Muscle of back (tissue), 11 donors: ENCODE measurements around the gene FXYD5. TPM values are rescaled to one million over a fixed set of nuclear protein-coding genes. Genes with fewer than 3 reads are reported as not detected.
A peak's percentile ranks its signal among the peaks of the same experiment; 100 is the strongest.

Experiments used
- DNase-seq, 3 donors: peaks; one replicate each; pipeline versions ENCODE4 v3.0.0 to v3.0.0-alpha.2; 2013
- polyA plus RNA-seq, 10 donors: library from polyadenylated mRNA; unstranded; fragments of 120-200 nt; gene quantifications; one replicate each; pipeline ENCODE4 v1.2.1, GENCODE V29; 2013; ENCODE audit not compliant: insufficient read length in 10 of 10

The FXYD5 gene
- polyA plus RNA-seq, 10 donors, result 16.8 to 41.1 (median 22.9) TPM

DNA sequence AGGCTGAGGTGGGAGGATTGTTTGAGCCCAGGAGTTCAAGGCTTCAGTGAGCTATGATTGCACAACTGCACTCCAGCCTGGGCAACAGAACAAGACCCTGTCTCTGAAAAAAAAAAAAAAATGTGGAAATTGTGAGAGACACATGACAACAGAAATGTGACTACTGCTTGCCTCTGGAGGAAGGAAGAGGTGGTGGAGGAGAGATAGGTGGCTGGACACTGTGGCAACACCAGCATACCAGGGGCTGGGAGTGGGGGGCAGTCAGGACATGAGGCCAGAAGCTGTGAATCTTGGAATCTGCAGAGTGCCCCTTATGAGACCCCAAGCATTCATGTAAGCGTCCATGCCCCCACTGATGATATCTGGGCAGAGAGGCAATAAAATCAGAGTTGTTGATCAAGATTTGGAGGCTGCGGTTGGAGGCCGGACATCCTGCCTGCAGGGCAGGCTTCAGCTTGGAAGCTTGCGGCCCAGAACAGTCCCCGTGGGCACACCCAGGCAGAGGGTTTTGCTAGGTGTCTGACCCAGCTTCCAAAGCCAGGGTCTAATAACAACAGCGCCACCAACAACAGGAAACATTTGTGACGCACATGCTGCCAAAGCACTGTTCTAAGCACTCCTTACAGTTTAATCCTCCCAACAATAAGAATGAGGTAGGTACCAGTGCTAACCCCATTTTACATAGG is 57.2 kb downstream of the FXYD5 start:
- DNase-seq, result no peak

- DNase-seq, result no peak
Measured at GRCh38 chr19:35212241-35212640, 57.7 kb downstream of the FXYD5 start.

DNA sequence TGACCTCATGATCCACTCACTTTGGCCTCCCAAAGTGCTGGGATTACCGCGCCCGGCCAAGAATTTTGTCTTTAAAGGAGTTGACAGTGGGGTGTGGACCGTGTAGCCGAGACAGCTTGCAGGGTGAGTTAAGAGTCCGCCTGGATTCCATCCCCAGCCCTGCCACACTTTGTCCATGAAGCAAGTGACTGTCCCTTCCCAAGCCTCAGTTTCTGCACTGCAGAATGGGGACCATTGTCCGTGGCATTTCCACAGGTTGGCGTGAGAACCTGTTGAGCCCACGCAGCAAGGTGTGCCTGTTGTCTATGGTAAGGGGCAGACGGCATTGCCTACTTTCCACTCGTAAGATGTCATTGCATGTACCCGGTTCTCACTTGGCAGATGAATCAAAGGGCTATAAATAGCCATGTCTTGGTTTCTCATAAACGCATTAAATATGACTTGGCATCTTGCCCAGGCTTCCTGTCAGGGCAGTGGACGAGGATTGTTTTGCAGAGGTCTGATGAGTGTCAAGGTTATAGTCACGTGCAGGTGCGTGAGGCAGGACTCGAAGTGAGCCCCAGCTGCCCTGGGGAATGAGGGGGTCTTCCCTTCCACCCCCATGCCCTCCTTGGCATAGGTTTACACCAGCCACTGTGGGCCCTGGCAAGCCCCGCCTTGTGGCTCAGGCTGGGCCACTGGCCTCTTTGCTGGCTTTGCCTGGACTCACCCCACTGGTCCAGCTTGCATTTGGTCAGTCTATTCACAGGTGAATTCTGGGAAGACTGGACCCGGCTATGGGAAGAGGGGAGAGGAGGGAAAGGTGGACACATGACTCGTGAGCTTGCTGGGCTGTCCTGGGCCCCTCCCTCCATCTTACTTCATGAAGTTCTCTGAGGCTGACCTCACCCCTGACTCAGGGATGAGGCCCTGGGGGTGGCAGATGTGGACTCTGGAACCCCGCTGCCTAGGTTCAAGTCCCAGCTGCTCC is 59.4 kb downstream of the FXYD5 start:
- DNase-seq, result peak; percentile 62 to 77 (median 71)

DNA sequence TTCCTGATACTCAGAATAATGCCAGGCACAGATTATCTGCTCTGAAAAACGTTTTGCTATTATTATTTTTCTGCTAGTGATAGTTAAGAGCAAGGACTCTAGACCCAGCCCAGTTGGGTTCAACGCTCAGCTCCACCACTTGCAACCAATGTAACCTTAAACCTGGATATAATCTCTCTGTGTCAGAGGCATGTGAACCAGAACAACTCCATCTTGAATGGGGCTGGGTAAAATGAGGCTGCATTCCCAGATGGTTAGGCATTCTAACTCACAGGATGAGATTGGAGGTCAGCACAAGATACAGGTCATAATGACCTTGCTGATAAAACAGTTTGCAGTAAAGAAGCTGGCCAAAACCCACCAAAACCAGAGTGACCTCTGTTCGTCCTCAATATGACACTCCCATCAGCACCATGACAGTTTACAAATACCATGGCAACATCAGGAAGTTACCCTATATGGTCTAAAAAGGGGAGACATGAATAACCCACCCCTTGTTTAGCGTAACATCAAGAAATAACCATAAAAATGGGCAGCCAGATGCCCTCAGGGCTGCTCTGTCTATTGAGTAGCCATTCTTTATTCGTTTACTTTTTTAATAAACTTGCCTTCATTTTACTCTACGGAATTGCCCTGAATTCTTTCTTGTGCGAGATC is 60.4 kb downstream of the FXYD5 start:
- DNase-seq, result no peak

DNA sequence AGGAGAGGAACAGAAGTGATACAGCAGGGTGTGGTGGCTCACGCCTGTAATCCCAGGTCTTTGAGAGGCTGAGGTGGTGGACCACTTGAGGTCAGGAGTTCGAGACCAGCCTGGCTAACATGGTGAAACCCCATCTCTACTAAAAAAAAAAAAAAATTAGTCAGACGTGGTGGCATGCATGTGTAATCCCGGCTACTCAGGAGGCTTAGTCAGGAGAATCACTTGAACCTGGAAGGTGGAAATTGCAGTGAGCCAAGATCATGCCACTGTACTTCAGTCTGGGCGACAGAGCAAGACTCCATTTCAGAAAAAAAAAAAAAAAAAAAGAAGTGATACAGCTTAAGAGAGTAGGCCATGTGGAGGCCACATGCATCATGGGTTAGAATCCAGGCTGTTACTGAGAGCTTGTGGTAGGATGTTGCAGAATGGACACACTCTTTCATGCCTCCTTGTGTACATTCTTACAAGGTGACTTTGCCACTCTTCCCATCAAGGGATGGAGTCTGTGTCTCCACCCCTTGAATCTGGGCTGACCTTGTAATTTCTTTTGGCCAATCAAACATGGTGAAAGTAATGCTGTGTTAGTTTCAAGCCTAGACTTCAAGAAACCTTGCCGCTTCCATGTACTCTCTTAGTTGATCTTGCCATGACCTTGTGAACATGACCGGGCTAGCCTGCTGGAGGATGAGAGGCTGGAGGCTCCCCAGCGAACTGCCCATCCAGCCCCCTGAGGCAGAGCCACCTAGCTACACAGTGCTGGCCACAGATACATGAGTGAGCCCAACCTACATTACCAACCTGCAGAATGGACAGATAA is 61.7 kb downstream of the FXYD5 start:
- no peak for DNase-seq

GRCh38 chr19:35216833-35217648 is 62.5 kb downstream of the FXYD5 start:
- peak in 1 of 3 donors; percentile 39 for DNase-seq

GRCh38 chr19:35217649-35217990 is 63.1 kb downstream of the FXYD5 start:
- no peak for DNase-seq

DNA sequence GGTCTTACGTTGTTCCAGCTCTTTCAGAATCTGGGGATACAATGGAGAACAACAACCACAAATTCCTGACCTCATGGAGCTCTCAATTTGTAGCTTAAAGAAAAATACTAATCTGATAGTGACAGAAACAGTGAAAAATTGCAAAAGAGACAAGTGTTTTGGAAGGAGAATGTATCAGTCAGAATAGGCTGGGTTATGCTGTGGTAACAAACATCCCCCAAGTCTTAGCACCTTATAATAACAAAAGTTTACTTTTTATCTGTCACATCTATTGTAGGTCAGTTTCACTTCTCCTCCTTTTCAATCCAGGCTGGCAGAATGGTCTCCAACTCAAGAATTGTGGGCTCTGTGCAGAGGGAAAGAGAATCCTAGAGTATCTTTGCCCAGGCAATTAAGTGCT is 64.5 kb downstream of the FXYD5 start:
- DNase-seq, result no peak

Other genes with a start within 250 kb of the FXYD5 start
- 1 to 10 TPM; 2.7 to 5.7 (median 4.2) TPM for gene ZNF30, start 227.8 kb upstream of the FXYD5 start, polyA plus RNA-seq
- gene ZNF792, start 190.5 kb upstream of the FXYD5 start, polyA plus RNA-seq, result 1 to 10 TPM; 1.9 to 4.9 (median 3.0) TPM
- gene GRAMD1A, start 154.4 kb upstream of the FXYD5 start, polyA plus RNA-seq, result 10 to 100 TPM; 33.1 to 46.6 (median 37.1) TPM
- gene SCN1B, start 124.3 kb upstream of the FXYD5 start, polyA plus RNA-seq, result 1 to 10 TPM; 1.9 to 7.8 (median 4.5) TPM
- under 1 TPM in 8 of 10 donors, not detected in 2; 0.09 to 0.91 (median 0.41) TPM for gene HPN, start 113.0 kb upstream of the FXYD5 start, polyA plus RNA-seq
- gene FXYD3, start 38.9 kb upstream of the FXYD5 start, polyA plus RNA-seq, result 10 to 100 TPM in 2 of 10 donors, 1 to 10 TPM in 1, under 1 TPM in 3, not detected in 4; 0.34 to 12.8 (median 0.80) TPM
- gene LGI4, start 19.7 kb upstream of the FXYD5 start, polyA plus RNA-seq, result 10 to 100 TPM in 8 of 10 donors, 1 to 10 TPM in 2; 9.1 to 15.8 (median 11.1) TPM
- 100 to 1,000 TPM; 138 to 257 (median 215) TPM for gene FXYD1, start 15.9 kb upstream of the FXYD5 start, polyA plus RNA-seq
- gene FXYD7, start 11.5 kb upstream of the FXYD5 start, polyA plus RNA-seq, result 1 to 10 TPM in 4 of 10 donors, under 1 TPM in 6; 0.42 to 2.4 (median 0.89) TPM
- gene FAM187B, start 74.0 kb downstream of the FXYD5 start, polyA plus RNA-seq, result under 1 TPM in 1 of 10 donors, not detected in 9; 0.19 TPM
- 1 to 10 TPM; 3.6 to 8.6 (median 6.1) TPM for gene LSR, start 94.3 kb downstream of the FXYD5 start, polyA plus RNA-seq
- gene USF2, start 114.2 kb downstream of the FXYD5 start, polyA plus RNA-seq, result 100 to 1,000 TPM in 9 of 10 donors, 10 to 100 TPM in 1; 94.8 to 113 (median 107) TPM
- gene HAMP, start 127.8 kb downstream of the FXYD5 start, polyA plus RNA-seq, result under 1 TPM in 4 of 10 donors, not detected in 6; 0.05 to 0.28 (median 0.15) TPM
- gene MAG, start 137.4 kb downstream of the FXYD5 start, polyA plus RNA-seq, result 1 to 10 TPM in 2 of 10 donors, under 1 TPM in 8; 0.32 to 2.2 (median 0.48) TPM
- gene CD22, start 174.5 kb downstream of the FXYD5 start, polyA plus RNA-seq, result 1 to 10 TPM in 6 of 10 donors, under 1 TPM in 4; 0.39 to 7.4 (median 1.2) TPM
- gene FFAR1, start 193.2 kb downstream of the FXYD5 start, polyA plus RNA-seq, result under 1 TPM in 1 of 10 donors, not detected in 9; 0.10 TPM
- under 1 TPM in 5 of 10 donors, not detected in 5; 0.13 to 0.28 (median 0.21) TPM for gene FFAR3, start 203.7 kb downstream of the FXYD5 start, polyA plus RNA-seq
- under 1 TPM in 1 of 10 donors, not detected in 9; 0.07 TPM for gene GPR42, start 216.3 kb downstream of the FXYD5 start, polyA plus RNA-seq